ENCODE results near the gene CLINT1.

DNA sequence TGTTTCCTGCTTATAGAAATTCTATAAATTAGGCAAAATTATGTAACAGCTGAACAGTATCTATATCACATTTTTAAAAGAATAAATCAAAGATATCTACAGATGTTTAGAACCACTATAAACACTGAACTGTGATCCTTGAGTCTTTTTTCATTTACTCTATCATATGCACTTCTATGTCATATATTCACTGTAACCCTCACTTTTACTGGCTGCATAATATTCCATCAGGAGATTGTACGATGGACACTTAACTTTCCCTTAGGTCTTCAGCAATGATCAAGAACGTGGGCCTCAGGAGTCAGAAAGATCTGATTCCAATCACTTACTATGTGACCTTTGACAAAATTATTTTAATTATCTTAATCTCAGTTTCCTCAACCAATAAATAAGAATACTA, 41.0 kb downstream of the CLINT1 start:
- TF ChIP-seq, protein P1, sequence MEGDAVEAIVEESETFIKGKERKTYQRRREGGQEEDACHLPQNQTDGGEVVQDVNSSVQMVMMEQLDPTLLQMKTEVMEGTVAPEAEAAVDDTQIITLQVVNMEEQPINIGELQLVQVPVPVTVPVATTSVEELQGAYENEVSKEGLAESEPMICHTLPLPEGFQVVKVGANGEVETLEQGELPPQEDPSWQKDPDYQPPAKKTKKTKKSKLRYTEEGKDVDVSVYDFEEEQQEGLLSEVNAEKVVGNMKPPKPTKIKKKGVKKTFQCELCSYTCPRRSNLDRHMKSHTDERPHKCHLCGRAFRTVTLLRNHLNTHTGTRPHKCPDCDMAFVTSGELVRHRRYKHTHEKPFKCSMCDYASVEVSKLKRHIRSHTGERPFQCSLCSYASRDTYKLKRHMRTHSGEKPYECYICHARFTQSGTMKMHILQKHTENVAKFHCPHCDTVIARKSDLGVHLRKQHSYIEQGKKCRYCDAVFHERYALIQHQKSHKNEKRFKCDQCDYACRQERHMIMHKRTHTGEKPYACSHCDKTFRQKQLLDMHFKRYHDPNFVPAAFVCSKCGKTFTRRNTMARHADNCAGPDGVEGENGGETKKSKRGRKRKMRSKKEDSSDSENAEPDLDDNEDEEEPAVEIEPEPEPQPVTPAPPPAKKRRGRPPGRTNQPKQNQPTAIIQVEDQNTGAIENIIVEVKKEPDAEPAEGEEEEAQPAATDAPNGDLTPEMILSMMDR (IDR thresholded peaks at IDR 0.05): no peak
- no peak for TF ChIP-seq EP300 (IDR thresholded peaks at IDR 0.05)

Data from tibial nerve (tissue), 4 donors.